GM19238 (cell line): Measurements from ENCODE around the gene CRACR2A.
A peak's percentile ranks its signal among the peaks of the same experiment; 100 is the strongest.

Experiments
- DNase-seq: peaks from one replicate; pipeline ENCODE4 v3.0.0; 2011; ENCODE audit warnings: low spot score; ENCODE audit not compliant: insufficient read length

Gene CRACR2A

DNA sequence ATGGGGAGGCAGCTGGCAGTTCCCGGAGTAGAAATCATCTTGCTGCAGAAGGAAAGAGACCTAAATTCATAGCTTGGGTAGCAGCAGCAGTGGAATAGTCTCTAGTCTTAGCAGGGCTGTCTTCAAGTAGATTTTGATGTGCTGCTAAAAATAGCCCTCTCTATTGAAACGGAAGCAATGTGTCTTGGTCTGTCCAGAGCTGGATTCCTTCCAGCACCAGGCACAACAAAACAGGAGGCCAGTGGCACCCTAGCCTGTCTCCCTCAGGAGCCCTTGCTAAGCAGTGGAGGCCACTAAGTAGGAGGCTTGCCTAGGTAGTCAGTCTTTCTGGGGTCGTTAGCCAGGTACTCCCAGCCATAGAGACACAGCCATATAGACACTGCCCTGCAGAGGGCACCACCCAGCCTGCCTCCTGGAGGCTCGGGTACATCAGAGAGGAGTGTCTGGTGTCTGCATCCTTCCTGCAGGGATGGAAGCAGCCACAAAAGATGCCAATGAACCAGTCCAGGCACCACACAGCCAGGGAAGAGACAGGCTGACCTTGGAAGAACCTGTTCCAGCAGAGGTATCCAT, 97.5 kb downstream of the CRACR2A start:
- peak; percentile 26 for DNase-seq

DNA sequence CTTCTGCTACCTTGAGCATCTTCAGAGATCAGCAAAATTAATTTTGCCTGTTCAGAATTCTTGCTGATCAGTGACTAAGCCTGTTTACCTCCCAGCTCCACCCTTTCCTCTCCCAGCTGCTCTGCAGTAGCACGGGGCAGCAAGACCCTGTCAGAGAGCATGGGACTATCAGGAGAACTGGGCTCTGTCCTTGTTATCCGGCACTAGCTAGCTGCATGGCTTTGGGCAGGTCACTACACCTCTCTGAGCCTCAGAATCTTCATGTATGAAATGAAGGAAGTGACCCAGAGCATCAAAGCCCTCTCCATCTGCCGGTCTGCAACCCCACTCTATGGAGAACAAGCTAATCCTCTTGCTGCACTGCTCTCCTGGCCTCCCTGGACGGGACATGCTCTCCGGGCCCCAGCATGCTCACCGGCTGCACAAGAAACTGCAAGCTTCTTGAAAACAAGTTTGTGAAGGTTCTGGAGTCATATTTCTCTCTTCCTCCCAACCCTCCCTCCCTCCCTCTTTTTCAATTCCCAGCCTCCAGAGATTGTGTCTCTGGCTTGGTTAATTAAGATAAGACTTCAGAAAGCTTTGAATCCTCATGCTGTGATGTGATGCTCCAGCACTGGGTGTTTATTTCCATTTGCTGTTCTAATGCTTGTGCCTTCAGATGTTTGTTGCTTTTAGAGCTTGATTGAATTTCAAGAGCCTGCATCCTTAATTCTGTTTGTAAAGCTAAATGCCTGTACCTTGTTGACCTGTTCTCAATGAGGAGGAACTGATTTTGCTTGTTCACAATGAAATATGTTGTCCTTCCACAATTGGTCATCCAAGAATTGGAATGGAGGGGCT, 101.1 kb downstream of the CRACR2A start:
- DNase-seq, result no peak

DNA sequence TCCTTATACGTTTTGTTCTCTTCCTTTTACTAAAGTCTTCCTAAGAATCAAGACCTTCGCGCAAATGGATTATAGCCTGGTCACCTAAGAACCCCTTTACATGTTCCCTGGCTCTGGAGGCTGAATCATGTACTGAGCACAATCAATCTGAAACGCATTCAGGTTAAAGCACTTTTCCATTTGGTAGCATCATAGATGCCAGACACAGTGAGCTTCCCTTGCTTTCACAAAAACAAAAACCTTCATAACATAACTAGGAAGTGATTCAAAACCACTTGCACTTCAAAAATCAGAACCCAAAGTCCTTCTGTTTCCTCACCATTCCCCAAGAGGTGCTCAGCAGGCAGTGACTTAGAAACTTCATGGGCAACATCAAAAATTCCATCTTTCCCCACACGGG, 105.4 kb downstream of the CRACR2A start:
- DNase-seq, result no peak

DNA sequence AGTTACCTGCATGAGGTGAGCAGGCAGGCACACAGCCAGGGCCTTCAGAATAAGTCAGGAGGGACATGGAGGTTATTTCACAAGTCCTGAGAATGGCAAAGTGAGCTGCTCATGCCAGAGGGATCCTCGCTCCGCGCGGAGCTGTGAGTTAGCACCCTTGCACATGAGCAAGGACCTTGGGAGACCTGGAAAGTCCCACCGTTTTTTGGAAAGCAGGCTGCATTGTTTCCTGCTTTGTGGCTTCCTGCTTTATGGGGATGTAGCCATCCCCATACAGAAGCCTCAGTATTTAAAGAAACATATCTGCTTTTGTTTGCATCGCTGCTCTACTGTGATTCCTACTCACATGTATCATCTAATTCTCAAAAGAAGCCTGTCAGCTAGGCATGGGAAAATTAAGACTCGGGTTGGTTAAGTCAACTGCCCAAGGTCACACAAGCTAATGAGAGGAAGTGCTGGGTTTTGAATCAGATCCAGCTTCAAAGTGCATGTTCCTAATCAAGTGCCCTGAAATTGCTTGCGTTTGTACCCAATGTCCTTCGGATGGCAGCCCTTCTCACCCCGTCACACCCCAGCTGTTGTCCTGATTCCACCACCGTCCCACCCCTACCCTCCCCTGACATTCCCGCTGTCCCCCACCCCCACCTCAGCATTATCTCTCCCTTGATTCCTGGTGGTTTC, 106.2 kb downstream of the CRACR2A start:
- DNase-seq, result no peak

DNA sequence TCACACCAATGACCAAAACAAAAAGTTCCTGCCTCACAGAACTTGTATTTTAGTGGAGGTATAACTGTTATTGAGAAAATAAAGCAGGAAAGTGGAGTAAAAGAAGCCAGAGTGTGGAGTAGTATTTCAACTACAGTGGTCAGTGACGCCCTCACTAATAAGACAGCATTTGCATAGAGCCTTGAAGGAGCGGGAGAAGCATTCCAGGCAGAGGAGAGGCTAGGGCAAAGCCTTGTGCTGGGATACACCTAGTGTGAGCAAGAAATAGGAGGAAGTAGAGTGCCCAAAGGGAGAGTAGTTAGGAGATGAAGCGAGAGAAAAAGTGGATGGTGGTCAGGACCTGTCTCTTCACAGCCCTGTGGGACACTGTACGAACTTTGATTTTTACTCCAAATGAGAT, 107.8 kb downstream of the CRACR2A start:
- no peak for DNase-seq

DNA sequence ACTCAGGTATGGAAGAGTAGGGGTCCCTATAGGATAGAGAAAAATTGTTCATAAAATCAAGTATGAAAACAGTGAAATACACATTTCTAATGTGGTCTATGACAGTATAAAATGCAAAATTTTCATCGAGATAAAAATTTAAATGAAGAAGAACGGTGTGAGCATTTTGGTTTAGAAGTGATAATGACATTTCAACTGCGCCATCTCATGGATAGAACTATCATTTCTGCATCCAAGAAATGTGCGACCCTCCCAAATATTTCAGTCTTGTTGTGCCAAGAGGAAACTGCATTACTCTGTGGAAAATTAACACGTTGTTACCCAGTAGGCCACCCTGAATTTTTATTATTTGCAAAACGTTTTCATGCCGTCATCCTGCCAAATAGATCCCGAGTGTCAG, 108.8 kb downstream of the CRACR2A start:
- DNase-seq, result no peak

DNA sequence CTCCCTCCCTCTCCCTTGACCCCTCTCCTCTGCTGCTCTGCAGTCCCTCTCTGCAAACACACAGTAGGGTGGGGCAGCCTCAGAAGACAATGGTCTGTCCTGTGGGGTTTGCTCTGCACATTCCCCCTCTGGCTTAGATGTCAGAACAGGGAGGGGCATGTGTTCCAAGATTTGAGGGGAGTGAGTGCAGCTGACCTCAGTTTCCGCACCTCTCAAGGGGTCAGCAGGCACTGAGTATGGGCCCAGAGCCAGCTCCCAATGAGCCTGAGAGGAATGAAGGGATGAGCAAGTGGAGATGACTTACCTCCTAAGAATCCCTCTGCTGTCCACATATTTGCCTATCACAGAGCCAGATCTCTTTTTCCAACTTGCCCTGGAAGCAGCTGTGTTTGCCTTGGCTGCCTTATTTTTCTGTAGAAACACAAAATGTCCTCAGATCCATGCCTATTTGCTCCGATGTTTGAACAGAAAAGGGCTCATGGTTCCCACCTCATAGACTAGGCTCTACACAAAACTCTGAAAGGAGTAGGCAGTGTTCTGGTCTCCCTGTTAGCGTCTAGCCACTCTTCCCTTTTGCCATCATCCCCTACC, 111.4 kb downstream of the CRACR2A start:
- no peak for DNase-seq

DNA sequence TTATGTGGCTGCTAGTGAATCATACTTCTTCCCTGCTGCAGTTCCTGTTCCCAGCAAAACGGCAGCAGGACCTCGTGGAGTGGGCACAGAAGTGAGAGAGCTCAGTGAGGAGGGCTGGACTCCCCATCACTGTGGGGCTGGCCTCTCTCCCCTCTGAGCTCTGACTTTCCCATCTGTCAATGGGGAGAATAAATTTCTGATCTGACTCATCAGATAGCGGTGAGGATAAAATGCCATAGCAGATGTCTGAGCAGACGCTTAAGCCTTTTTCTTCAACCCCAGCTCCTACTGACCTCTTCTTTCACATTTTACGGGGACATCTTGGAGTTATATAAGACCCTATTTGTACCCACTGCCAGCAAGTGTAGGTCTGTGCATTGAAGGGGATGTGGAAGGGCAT, 116.6 kb downstream of the CRACR2A start:
- DNase-seq, result no peak

DNA sequence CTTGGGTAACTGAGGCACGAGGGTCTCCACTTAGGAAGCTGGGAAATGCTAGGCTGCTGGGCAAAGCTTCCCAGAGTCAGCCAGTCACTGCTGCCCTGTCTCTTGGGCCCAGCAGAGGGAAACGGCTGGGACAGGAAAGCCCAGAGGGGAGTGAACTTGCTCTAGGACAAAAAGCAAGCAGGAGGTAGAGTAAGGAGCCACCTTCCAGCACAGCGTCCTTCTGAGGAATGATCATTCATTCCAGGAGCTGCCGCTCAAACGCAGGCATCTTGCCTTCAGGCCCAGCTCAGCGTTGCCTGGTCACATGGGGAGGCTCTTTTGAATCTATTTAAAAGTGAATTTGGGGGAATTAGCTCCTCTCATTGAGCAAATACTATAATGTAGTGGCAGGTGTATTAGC, 118.6 kb downstream of the CRACR2A start:
- DNase-seq, result no peak

DNA sequence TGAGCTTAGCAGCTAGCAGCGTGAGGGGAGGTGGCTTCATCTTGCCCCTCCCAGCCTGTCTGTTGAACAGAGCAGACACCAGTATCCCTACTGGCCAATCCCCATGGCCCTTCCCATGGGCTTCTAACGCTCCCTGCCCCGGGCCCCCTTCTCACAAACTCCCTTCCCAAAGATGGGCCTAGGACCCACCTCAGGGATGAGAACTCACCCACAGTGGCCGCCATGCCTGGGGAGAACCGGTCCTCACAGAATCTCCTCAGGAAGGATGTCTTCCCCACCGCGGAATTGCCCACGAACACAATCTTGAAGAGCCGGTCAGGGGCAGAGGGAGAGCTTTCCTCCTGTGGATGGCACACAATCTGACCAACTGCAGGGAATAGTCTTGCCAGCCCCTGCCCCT, 119.5 kb downstream of the CRACR2A start:
- no peak for DNase-seq

DNA sequence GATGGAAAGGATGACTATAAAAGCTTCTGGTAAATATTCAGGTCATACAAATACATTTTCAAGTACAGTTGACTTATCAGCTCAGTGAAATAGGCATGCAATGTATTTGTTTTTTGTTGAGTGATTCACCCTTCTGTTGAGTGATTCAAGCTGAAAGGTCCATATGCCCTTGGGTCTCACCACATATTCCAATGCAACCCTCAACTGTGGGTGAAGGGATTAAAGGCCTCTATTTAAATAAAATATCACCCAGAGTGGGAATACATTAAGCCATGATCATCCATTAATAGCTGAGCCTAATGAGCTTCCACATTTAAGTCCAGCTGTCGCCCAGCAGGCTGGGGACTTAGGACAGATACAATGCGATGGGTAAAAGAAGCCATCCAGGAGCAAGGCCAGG, 120.2 kb downstream of the CRACR2A start:
- no peak for DNase-seq

DNA sequence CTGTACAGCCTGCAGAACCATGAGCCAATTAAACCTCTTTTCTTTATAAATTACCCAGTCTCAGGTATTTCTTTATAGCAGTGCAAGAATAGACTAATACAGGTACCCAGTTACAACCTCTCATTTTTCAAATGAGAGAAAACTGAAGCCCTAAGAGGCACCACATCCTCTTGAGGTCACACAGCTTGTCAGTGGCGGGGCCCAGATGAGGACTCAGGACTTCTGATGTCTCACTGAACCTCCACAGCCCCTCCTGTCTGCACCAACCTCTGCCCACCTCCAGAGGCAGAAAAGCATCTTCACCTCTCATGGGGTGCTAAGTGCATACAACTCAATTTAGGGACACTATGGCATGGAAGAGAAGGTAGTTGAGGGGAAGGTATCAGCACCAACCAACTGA, 120.7 kb downstream of the CRACR2A start:
- no peak for DNase-seq

DNA sequence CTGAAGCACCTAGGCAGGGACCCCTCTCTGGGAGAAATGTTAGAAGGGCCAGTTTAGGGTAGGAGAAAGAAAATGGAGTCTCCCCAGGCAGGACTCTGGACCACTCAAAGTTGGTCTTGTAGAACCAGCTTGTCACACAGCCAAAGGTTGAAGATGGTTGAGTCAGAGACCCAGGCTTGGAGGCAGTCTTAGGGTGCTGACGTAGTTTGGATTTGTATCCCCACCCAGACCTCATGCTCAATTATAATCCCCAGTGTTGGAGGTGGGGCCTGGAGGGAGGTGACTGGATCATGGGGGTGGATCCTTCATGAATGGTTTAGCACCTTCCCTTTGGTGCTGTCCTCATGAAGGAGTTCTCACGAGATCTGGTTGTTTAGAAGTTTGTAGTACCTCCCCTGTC, 121.2 kb downstream of the CRACR2A start:
- no peak for DNase-seq

DNA sequence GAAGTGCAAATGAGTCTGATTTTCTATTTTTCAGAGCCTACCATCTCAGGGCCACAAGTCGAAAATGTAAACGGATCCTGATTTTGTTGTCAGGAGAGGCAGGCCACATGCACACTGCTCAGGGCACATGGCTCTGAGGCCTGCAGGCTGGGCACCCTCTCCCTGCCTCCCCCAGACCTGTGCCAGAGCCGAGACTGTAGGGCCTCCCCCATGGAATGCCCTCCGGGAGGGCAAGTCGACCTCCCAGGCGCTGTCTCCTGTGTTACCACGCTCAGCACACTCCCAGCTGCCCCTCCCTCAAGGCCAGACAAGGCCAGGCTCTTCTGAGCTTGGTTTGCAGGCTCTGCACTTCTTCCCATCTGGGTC, 121.7 kb downstream of the CRACR2A start:
- DNase-seq, result no peak

DNA sequence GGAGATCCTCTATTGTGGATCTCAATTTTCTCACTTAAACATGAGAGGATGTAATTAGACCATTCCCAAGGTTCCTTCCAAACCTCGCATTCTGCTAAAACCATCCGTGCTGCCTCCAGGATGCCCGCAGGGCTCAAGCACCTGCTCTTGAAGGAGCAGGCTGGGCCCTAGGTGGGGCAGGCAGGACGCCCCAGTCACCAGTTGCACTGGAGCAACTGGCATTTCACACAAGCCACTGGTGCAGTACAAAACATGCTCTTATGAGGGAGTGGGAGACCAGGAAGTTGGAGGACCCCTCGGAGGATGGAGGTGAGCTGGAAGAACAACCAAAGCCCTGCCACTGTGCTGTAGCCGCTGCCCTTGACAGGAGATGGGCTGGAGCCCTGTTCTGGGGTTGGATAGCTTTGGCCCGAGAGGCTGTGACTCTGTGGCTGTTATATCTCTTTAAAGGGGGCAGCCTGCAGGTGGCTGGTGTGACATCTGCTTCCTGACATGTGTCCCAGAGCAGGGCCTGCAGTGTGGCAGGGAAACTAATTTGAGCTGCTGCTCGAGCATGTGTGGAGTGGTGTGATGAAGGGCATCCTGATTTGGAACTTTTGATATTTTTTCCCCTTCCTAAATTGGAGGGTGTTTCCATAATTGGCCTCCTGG, 122.2 kb downstream of the CRACR2A start:
- no peak for DNase-seq

DNA sequence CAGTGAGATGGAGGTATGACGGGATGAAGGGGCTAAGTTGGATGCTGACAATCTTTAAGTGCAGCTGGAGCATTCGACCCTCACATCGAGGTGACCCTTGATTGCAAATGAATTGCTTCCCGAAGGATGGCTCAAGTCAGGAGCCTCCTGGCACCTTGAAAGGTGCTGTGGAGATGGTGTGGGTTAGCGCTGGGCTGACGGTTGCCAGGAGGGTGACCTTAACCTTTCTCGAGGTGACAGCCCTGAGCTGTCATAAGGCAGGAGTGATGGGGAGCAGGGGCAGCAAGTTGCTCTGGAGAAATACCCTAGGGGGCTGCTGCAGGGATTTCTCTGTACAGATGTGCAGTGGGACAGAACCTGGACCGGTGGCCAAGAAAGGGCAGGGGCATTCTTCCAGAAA, 122.8 kb downstream of the CRACR2A start:
- no peak for DNase-seq

DNA sequence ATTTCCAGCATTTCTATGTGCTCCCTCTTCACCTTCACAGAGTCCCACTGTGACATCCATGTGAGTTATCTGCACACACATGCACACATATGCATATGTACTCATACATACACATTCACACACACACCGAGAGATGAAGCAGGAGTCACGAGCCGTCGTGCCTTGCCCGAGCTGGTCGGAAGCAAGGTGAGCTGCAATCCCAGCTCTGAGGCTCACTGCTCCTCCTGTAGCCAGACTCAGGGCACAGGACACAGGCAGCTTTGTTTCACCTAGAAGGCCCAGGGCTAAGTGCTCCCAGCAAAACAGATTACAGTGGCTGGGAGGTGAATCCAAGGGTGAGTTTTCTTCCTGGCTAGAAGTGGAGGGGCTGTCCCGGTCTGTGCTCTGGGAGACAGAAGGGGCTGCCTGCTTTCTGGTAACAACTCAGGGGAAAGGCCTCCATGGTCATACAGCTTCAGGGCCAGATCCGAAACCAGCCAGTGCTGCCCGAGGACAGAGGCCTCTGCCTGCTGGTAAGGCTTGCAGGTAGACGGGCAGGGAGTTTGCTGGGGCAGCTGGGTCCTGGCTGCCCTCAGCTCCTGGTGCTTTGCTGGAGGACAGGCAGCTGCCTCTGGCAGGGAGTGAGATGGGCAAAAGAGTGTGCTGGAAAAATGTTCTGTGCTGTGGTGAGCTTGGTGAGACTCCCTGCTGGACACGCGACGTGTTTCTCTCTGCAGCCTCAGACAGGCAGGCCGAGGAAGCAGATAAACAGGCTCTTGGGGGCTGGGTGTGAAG, 123.7 kb downstream of the CRACR2A start:
- no peak for DNase-seq

DNA sequence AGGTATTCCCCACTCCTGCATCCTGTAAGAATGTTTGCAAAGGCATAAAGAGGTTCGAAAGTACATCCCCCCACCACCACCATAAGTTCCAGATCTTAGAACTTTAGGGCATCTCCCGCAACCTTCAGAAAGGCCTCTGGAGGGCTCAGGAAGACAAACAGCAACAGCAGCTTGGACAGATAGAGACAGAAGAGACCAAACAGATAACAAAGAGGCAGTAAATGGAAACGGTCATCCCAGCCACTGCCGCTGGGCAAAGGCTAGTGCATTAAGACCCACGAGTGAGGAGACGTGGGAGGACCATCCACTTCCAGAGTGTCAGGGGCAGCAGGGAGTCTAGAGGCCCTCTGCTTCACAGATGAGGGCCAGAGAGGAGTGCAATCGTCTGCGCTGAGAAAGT, 124.3 kb downstream of the CRACR2A start:
- no peak for DNase-seq

DNA sequence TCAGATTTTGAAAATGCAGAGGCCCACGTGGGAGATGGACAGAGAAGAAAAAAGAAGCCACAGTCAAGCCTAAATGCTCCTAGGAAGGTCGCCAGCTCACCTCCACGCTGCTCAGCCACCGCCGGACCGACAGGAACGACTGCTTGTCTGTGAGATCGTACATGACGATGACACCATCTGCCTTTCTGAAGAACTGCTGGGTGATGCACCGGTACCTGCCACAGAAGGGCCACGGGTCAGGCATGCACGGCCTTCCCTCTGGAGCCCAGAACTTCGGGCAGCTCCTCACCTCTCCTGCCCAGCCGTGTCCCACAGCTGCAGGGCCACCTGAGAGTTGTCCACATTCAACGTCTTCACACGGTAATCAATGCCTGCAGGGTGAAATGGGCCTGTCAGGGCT, 125.6 kb downstream of the CRACR2A start:
- no peak for DNase-seq

DNA sequence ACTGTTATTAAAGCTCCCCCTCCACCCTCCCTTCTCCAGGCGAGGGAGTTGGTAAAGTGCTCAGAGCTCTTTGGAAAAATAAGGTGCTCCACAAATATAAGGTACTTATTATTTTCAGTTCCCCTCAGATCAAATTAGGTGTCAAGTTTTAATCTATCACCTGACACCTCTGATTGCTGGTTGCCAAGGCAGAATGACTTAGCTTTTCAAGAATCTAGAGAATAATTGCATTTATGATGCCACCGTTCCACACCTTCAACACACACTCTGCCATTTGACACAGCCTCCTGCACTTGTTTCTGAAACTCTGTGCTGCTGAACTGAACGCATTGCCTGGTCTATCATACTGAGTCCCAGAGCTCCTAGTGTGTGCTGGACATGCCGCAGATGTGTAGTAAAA, 128.6 kb downstream of the CRACR2A start:
- DNase-seq, result no peak
